GM23338 (cell line): ENCODE data around the gene BCAP31. TPM values are rescaled to one million over a fixed set of nuclear protein-coding genes. Genes with fewer than 3 reads are reported as not detected.

Experiments used
- ATAC-seq: fragments of 200-7000 bp; cut with Tn5 transposase; 3 replicates; pipeline ENCODE4 v1.9.1; 2020
- DNase-seq: peaks from one replicate; pipeline ENCODE4 v3.0.0-alpha.2; 2015; ENCODE audit warnings: low spot score
- H2AFZ ChIP-seq: fragments of 200-600 bp; sonication (generic); 2 replicates; pipeline ENCODE4 v1.8.0; 2016; ENCODE audit warnings: antibody characterized with exemption, mild to moderate bottlenecking, moderate library complexity
- H3F3A ChIP-seq: fragments of 200-600 bp; sonication (generic); replicated peaks from 2 replicates; pipeline ENCODE4 v1.8.0; 2017; ENCODE audit warnings: antibody characterized with exemption, mixed run types, low read depth
- H3K27ac ChIP-seq: fragments of 200-600 bp; sonication (generic); 2 replicates; pipeline ENCODE4 v1.6.1; 2016; ENCODE audit warnings: low read depth
- H3K27me3 ChIP-seq: fragments of 200-600 bp; sonication (generic); 2 replicates; pipeline ENCODE4 v1.8.0; 2016; ENCODE audit warnings: mild to moderate bottlenecking, mixed run types, moderate library complexity; ENCODE audit not compliant: insufficient read depth
- H3K36me3 ChIP-seq: fragments of 200-600 bp; sonication (generic); 2 replicates; pipeline ENCODE4 v1.8.0; 2016; ENCODE audit warnings: mild to moderate bottlenecking; ENCODE audit not compliant: insufficient read depth
- H3K4me1 ChIP-seq: fragments of 200-600 bp; sonication (generic); 2 replicates; pipeline ENCODE4 v1.8.0; 2016; ENCODE audit warnings: mild to moderate bottlenecking, moderate library complexity; ENCODE audit not compliant: insufficient read depth
- H3K4me2 ChIP-seq: fragments of 200-600 bp; sonication (generic); 2 replicates; pipeline ENCODE4 v1.7.1; 2017; ENCODE audit warnings: mixed run types
- H3K4me3 ChIP-seq: fragments of 200-600 bp; sonication (generic); 2 replicates; pipeline ENCODE4 v1.6.1; 2016; ENCODE audit warnings: mixed run types
- H3K79me2 ChIP-seq: fragments of 200-600 bp; sonication (generic); replicated peaks from 2 replicates; pipeline ENCODE4 v1.8.0; 2017; ENCODE audit warnings: mild to moderate bottlenecking; ENCODE audit not compliant: insufficient read depth
- H3K9me2 ChIP-seq: fragments of 200-600 bp; sonication (generic); 2 replicates; pipeline ENCODE4 v1.8.0; 2017; ENCODE audit not compliant: insufficient read depth
- H4K20me1 ChIP-seq: fragments of 200-600 bp; sonication (generic); replicated peaks from 2 replicates; pipeline ENCODE4 v1.8.0; 2017; ENCODE audit warnings: mild to moderate bottlenecking; ENCODE audit not compliant: insufficient read depth
- H3K27ac Mint-ChIP-seq: 2 replicates; pipeline ENCODE4 v1.8.0; 2020; ENCODE audit warnings: inconsistent platforms, mild to moderate bottlenecking, moderate library complexity, mixed read lengths
- H3K27me3 Mint-ChIP-seq: 3 replicates; pipeline ENCODE4 v1.8.0; 2022; ENCODE audit warnings: low read depth, mild to moderate bottlenecking, moderate library complexity, mixed read lengths, inconsistent platforms; ENCODE audit not compliant: insufficient read depth, poor library complexity
- H3K36me3 Mint-ChIP-seq: 3 replicates; pipeline ENCODE4 v1.8.0; 2021; ENCODE audit warnings: low read depth, mild to moderate bottlenecking, inconsistent platforms, moderate library complexity, mixed read lengths
- H3K4me1 Mint-ChIP-seq: 3 replicates; pipeline ENCODE4 v1.8.0; 2020; ENCODE audit warnings: mild to moderate bottlenecking, inconsistent platforms, mixed read lengths
- H3K4me3 Mint-ChIP-seq: 3 replicates; pipeline ENCODE4 v1.8.0; 2021; ENCODE audit warnings: moderate library complexity, mild to moderate bottlenecking, inconsistent platforms, mixed read lengths
- H3K9me3 Mint-ChIP-seq: 3 replicates; pipeline ENCODE4 v1.8.0; 2020; ENCODE audit warnings: moderate library complexity, mild to moderate bottlenecking, inconsistent platforms, mixed read lengths
- CREB1 ChIP-seq: fragments of 250-450 bp; sonication (Bioruptor Pico); IDR thresholded peaks from 2 replicates; pipeline ENCODE4 v1.5.0; 2020; ENCODE audit warnings: low read depth, mild to moderate bottlenecking, moderate library complexity
- CTCF ChIP-seq, 2 experiments: fragments of 200-600 bp in 1 of 2; sonication (generic) in 1 of 2; conservative IDR thresholded peaks; 2 replicates each; pipeline versions ENCODE4 v1.5.1 to v1.6.1; 2016 to 2017; ENCODE audit warnings: antibody characterized with exemption in 2 of 2, low read depth in 2 of 2, mild to moderate bottlenecking in 2 of 2, moderate library complexity in 1 of 2
- ETS1 ChIP-seq: IDR thresholded peaks from 2 replicates; pipeline ENCODE4 v1.6.1; 2016; ENCODE audit warnings: antibody characterized with exemption
- EZH2 ChIP-seq: fragments of 200-600 bp; sonication (generic); IDR thresholded peaks from one replicate; pipeline ENCODE4 v1.8.0; 2017; ENCODE audit warnings: antibody characterized with exemption, mild to moderate bottlenecking, low read depth; ENCODE audit not compliant: unreplicated experiment
- EZH2phosphoT487 ChIP-seq: fragments of 200-600 bp; sonication (generic); IDR thresholded peaks from one replicate; pipeline ENCODE4 v1.8.1; 2018; ENCODE audit warnings: antibody characterized with exemption; ENCODE audit not compliant: unreplicated experiment
- JUNB ChIP-seq: IDR thresholded peaks from one replicate; pipeline ENCODE4 v1.6.1; 2016; ENCODE audit warnings: antibody characterized with exemption; ENCODE audit not compliant: unreplicated experiment
- NANOG ChIP-seq: IDR thresholded peaks from 2 replicates; pipeline ENCODE4 v1.6.1; 2016; ENCODE audit warnings: antibody characterized with exemption, borderline replicate concordance
- POLR2AphosphoS5 ChIP-seq: IDR thresholded peaks from 2 replicates; pipeline ENCODE4 v1.6.1; 2016; ENCODE audit warnings: antibody characterized with exemption, low read depth
- REST ChIP-seq: IDR thresholded peaks from one replicate; pipeline ENCODE4 v1.6.1; 2018; ENCODE audit warnings: antibody characterized with exemption; ENCODE audit not compliant: unreplicated experiment
- STAT1 ChIP-seq: IDR thresholded peaks from one replicate; pipeline ENCODE4 v1.6.1; 2016; ENCODE audit warnings: antibody characterized with exemption; ENCODE audit not compliant: unreplicated experiment
- ZNF114 ChIP-seq: fragments of 250-450 bp; sonication (Bioruptor Pico); IDR thresholded peaks from 2 replicates; pipeline ENCODE4 v1.5.0; 2020; ENCODE audit warnings: mild to moderate bottlenecking, moderate library complexity
- ZNF331 ChIP-seq: fragments of 250-450 bp; sonication (Bioruptor Pico); IDR thresholded peaks from 2 replicates; pipeline ENCODE4 v1.5.0; 2020; ENCODE audit warnings: low read depth, mild to moderate bottlenecking, moderate library complexity
- ZNF462 ChIP-seq: fragments of 250-450 bp; sonication (Bioruptor Pico); IDR thresholded peaks from 2 replicates; pipeline ENCODE4 v1.5.0; 2020; ENCODE audit warnings: mild to moderate bottlenecking, moderate library complexity
- polyA plus RNA-seq: library from polyadenylated mRNA; unstranded; fragments of >200 nt; fragmentation: Nextera tagmentation; extraction: Ambion mirVana; gene quantifications from 2 replicates; pipeline ENCODE4 v1.2.1, GENCODE V29; 2016
- total RNA-seq: library from RNA; depleted of rRNA; stranded (reverse); fragments of >200 nt; shearing (Covaris generic); gene quantifications from 2 replicates; pipeline ENCODE4 v1.2.3, GENCODE V29; 2014

BCAP31 gene
- total and polyA plus RNA-seq, 2 experiments from 2014 or later: 85.0 to 145 TPM

GRCh38 chrX:153687121-153688039 is 36.8 kb downstream of the BCAP31 start, which contains the start of gene SLC6A8:
TSS of gene SLC6A8 (plus strand) at chrX:153687926. CDS start at chrX:153688575, 649 bp downstream.
- Mint-ChIP-seq H3K4me3 (peak within 1 kb of the TSS; percentile 59), H3K27me3 (peaks cover 7% of the 10 kb centered on the region), H3K27ac (peak within 1 kb of the TSS; percentile 67; the same call in 1 of the 2 replicates), H3K9me3 (peaks cover 16% of the 10 kb centered on the region), H3K36me3 (peaks cover 15% of the 10 kb centered on the region; the same call in 2 of the 3 replicates), H3K4me1 (peaks cover 16% of the 10 kb centered on the region)
- H3K36me3 ChIP-seq: no peaks in the 10 kb centered on the region
- peak within 1 kb of the TSS; percentile 49 for H3K4me3 ChIP-seq
- H3K27me3 ChIP-seq: no peaks in the 10 kb centered on the region
- no peaks in the 10 kb centered on the region for H3K9me2 ChIP-seq
- H3F3A ChIP-seq: no peaks in the 10 kb centered on the region
- peak; percentile 27 for ATAC-seq
- H3K4me2 ChIP-seq: peak within 1 kb of the TSS; percentile 69
- H3K27ac ChIP-seq: no peak within 1 kb of the TSS
- peak; percentile 60 for DNase-seq
- H4K20me1 ChIP-seq: no peaks in the 10 kb centered on the region
- TF ChIP-seq NANOG (no peak), ZNF114 (CRISPR knock-in tag) (no peak), ZNF331 (CRISPR knock-in tag) (no peak), EZH2phosphoT487 (no peak), ZNF462 (no peak), REST (no peak), POLR2AphosphoS5 (peak; percentile 55; the same call in 1 of the 2 replicates), CREB1 (CRISPR knock-in tag) (no peak), STAT1 (no peak), CTCF (conservative IDR thresholded peaks at IDR 0.05; ENCODE audit: low read depth in 2 of 2) (peak; percentile 19 to 65), EZH2 (no peak), JUNB (no peak), ETS1 (no peak)
- H3K4me1 ChIP-seq: peaks cover 3% of the 10 kb centered on the region; the same call in 1 of the 2 replicates
- H2AFZ ChIP-seq: no peak within 1 kb of the TSS
- H3K79me2 ChIP-seq: no peaks in the 10 kb centered on the region
